HFF-Myc (cell line): ENCODE results near the gene C2orf76.

ENCODE experiments used
- DNase-seq: peaks from one replicate; pipeline ENCODE4 v3.0.0-alpha.2; 2011; ENCODE audit warnings: low read depth; ENCODE audit errors: extremely low read depth
- H3K4me3 ChIP-seq: replicated peaks from 2 replicates; pipeline ENCODE4 v1.5.1; 2011; ENCODE audit warnings: low read depth, mild to moderate bottlenecking, control low read depth, low read length
- CTCF ChIP-seq: IDR thresholded peaks from 2 replicates; pipeline ENCODE4 v1.5.1; 2012; ENCODE audit warnings: mild to moderate bottlenecking, low read depth, low read length, control low read depth; ENCODE audit errors: missing control alignments

Gene C2orf76

DNA sequence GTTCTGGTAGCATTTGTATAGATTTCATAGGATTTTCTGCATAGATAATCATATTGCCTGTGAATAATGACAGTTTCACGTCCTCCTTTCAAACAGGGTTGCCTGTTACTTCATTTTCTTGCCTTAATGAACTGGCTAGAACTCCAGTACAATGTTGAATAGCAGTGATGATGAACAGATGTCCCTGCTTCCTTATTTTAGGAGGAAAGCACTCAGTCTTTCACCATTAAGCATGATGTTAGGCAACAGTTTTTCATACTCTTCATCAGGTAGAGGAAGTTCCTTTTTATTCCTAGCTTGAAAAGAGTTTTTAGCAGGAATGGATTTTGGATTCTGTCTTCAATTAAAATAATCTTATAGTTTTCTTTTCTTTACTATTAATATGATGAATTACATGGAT, 39.7 kb downstream of the C2orf76 start:
- no peak overlapping the region for H3K4me3 ChIP-seq
- DNase-seq: no peak
- no peak for TF ChIP-seq CTCF

DNA sequence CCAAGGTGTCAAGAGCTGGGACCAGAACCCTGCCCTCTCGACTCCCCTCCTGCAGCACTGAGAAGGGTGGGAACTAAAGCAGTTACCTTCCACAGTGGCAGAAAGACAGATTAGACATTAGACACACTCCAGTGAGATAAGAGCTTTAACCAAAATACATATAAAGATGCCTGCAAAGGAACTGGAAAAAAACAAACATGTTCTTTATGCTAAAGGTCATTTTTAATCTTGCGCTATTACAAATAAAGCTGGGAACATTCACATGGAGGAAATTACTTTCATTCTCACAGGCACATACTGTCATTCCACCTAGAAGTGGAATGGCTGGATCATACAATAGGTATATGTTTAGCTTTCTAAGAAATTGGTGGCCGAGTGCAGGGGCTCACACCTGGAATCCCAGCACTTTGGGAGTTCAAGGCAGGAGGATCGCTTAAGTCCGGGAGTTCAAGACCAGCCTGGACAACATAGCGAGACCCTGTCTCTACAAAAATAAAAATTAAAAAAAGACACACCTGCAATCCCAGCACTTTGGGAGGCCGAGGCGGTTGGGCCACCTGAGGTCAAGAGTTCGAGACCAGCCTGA, 41.9 kb downstream of the C2orf76 start:
- TF ChIP-seq CTCF: no peak
- H3K4me3 ChIP-seq: no peak overlapping the region
- no peak for DNase-seq

DNA sequence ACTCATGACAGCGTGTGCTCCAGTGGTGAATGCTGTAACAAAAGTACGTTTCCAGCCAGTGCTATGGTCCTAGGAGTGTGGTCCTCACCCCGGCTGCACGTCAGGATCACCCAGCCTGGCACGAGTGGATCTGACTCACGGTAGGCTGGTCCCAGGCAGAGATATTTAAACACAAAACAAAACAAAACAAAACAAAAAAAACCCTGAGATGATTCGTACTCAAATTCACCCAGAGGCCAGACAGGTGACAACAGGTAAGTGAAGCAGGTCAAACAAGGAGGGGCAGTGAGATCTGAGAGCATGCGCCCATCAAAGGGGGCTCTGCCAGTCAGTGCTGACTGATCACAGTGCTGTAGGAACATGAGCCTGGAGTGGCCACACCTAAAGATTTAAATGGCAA, 43.2 kb downstream of the C2orf76 start:
- TF ChIP-seq CTCF: no peak
- DNase-seq: no peak
- H3K4me3 ChIP-seq: no peak overlapping the region

- no peak overlapping the region for H3K4me3 ChIP-seq
- TF ChIP-seq CTCF: no peak
- DNase-seq: no peak
Measured at GRCh38 chr2:119319593-119319992, 47.0 kb downstream of the C2orf76 start.

- no peak for TF ChIP-seq CTCF
- no peak overlapping the region for H3K4me3 ChIP-seq
- DNase-seq: no peak
Measured at GRCh38 chr2:119317554-119317953, 49.1 kb downstream of the C2orf76 start.

- DNase-seq: no peak
- no peak overlapping the region for H3K4me3 ChIP-seq
- TF ChIP-seq CTCF: no peak
Measured at GRCh38 chr2:119316066-119316465, 50.6 kb downstream of the C2orf76 start.
